H1 (cell line): ENCODE measurements around the gene PTPN12.

Experiments
- CBX5 ChIP-seq: fragments of 300-800, 300-1000 bp; sonication (generic); IDR thresholded peaks from 2 replicates; pipeline ENCODE4 v1.7.1; 2016; ENCODE audit warnings: antibody characterized with exemption, low read length, low read depth
- CREB1 ChIP-seq: IDR thresholded peaks from 2 replicates; pipeline ENCODE4 v1.6.1; 2012; ENCODE audit warnings: inconsistent platforms
- JUND ChIP-seq: IDR thresholded peaks from 2 replicates; pipeline ENCODE4 v1.6.1; 2011; ENCODE audit warnings: mild to moderate bottlenecking, improper control_type of control experiment, low read length
- MAFK ChIP-seq: IDR thresholded peaks from 2 replicates; pipeline ENCODE4 v1.6.1; 2012; ENCODE audit warnings: low read depth, mild to moderate bottlenecking, improper control_type of control experiment, low read length
- NRF1 ChIP-seq: IDR thresholded peaks from 2 replicates; pipeline ENCODE4 v1.6.1; 2011; ENCODE audit warnings: mild to moderate bottlenecking, low read depth, low read length, improper control_type of control experiment
- POLR2AphosphoS5 ChIP-seq: IDR thresholded peaks from 2 replicates; pipeline ENCODE4 v1.6.1; 2011; ENCODE audit warnings: low read depth, low read length
- RBBP5 ChIP-seq: IDR thresholded peaks from 2 replicates; pipeline ENCODE4 v1.7.1; 2012; ENCODE audit warnings: low read depth, mild to moderate bottlenecking, inconsistent platforms, low read length, moderate library complexity, borderline replicate concordance
- RFX5 ChIP-seq: IDR thresholded peaks from 2 replicates; pipeline ENCODE4 v1.6.1; 2011; ENCODE audit warnings: low read depth, low read length, improper control_type of control experiment, borderline replicate concordance
- ZNF274 ChIP-seq: IDR thresholded peaks from 2 replicates; pipeline ENCODE4 v1.7.0; 2012; ENCODE audit warnings: low read length, borderline replicate concordance; ENCODE audit errors: extremely low read depth
- TF ChIP-seq, protein P1 (sequence below), 3 experiments: IDR thresholded peaks; 1 replicate in 2 of 3; 2 replicates in 1 of 3; pipeline versions ENCODE4 v1.5.1 to v1.6.1; 2011; ENCODE audit warnings: low read length in 3 of 3, mild to moderate bottlenecking in 3 of 3, inconsistent platforms in 2 of 3, low read depth in 1 of 3, moderate library complexity in 1 of 3; ENCODE audit not compliant: insufficient read depth in 1 of 3; ENCODE audit errors: control extremely low read depth in 1 of 3
- TF ChIP-seq, protein P2 (sequence below): IDR thresholded peaks from 2 replicates; pipeline ENCODE4 v1.6.1; 2011; ENCODE audit warnings: low read depth, mild to moderate bottlenecking, low read length; ENCODE audit not compliant: insufficient read depth

DNA sequence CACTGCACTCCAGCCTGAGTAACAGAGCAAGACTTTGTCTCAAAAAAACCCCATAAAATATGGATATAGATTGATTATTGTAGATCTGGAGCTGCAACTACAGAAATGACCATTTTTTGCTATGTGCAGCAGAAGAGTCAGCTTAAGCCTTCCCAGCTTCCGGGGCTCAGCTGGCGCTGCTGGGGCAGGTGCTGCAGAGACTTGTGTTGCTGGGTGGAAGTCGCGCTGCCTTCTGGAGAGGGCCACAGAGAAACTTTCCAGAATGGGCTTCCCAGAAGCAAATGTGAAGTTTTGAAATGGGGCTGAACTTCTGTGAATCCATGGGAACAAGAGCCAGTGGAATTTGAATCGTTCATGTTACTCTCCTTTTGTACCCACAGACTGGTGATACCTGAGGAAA, 121.8 kb downstream of the PTPN12 start:
- TF ChIP-seq, protein P1, sequence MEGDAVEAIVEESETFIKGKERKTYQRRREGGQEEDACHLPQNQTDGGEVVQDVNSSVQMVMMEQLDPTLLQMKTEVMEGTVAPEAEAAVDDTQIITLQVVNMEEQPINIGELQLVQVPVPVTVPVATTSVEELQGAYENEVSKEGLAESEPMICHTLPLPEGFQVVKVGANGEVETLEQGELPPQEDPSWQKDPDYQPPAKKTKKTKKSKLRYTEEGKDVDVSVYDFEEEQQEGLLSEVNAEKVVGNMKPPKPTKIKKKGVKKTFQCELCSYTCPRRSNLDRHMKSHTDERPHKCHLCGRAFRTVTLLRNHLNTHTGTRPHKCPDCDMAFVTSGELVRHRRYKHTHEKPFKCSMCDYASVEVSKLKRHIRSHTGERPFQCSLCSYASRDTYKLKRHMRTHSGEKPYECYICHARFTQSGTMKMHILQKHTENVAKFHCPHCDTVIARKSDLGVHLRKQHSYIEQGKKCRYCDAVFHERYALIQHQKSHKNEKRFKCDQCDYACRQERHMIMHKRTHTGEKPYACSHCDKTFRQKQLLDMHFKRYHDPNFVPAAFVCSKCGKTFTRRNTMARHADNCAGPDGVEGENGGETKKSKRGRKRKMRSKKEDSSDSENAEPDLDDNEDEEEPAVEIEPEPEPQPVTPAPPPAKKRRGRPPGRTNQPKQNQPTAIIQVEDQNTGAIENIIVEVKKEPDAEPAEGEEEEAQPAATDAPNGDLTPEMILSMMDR (IDR thresholded peaks at IDR 0.05; ENCODE audit: control extremely low read depth in 1 of 3, insufficient read depth in 1 of 3, low read depth in 1 of 3, low read length in 3 of 3): no peak
- no peak for TF ChIP-seq POLR2AphosphoS5
- no peak for TF ChIP-seq NRF1
- no peak for TF ChIP-seq CREB1
- TF ChIP-seq CBX5: no peak
- no peak for TF ChIP-seq JUND
- no peak for TF ChIP-seq RBBP5
- TF ChIP-seq ZNF274: no peak
- TF ChIP-seq MAFK: no peak
- no peak for TF ChIP-seq RFX5
- TF ChIP-seq, protein P2, sequence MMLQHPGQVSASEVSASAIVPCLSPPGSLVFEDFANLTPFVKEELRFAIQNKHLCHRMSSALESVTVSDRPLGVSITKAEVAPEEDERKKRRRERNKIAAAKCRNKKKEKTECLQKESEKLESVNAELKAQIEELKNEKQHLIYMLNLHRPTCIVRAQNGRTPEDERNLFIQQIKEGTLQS: no peak
